HepG2 (cell line): ENCODE measurements around the gene ARHGAP26. TPM values are rescaled to one million over a fixed set of nuclear protein-coding genes. Genes with fewer than 3 reads are reported as not detected.

Source experiments
- BRCA1 ChIP-seq: sonication (generic); formaldehyde crosslinking; IDR thresholded peaks from 2 replicates; pipeline ENCODE4 v1.4.0; 2020; ENCODE audit warnings: missing genetic modification reagents
- CCAR2 ChIP-seq: fragments of 200-400 bp; formaldehyde crosslinking; optimal IDR thresholded peaks from 2 replicates; pipeline ENCODE3; 2018; ENCODE audit warnings: low read depth, mild to moderate bottlenecking, low read length, moderate library complexity
- DBP ChIP-seq: sonication (generic); formaldehyde crosslinking; IDR thresholded peaks from 2 replicates; pipeline ENCODE4 v1.4.0; 2020; ENCODE audit warnings: missing genetic modification reagents; ENCODE audit errors: not compliant biosample characterization
- ISX ChIP-seq: sonication (generic); formaldehyde crosslinking; conservative IDR thresholded peaks from 2 replicates; pipeline ENCODE4 v1.5.0; 2020; ENCODE audit warnings: missing genetic modification reagents
- KAT7 ChIP-seq: IDR thresholded peaks from 2 replicates; pipeline ENCODE4 v1.6.1; 2018; ENCODE audit warnings: borderline replicate concordance, missing compliant biosample characterization
- KLF13 ChIP-seq: sonication (generic); formaldehyde crosslinking; IDR thresholded peaks from 2 replicates; pipeline ENCODE4 v1.4.0; 2020; ENCODE audit warnings: mild to moderate bottlenecking, missing genetic modification reagents
- MAZ ChIP-seq, 2 experiments: sonication (generic) in 1 of 2; formaldehyde crosslinking in 1 of 2; IDR thresholded peaks; 2 replicates each; pipeline versions ENCODE4 v1.5.0 to v1.6.1; 2012 to 2020; ENCODE audit warnings: low read depth in 2 of 2, mild to moderate bottlenecking in 2 of 2, borderline replicate concordance in 1 of 2, improper control_type of control experiment in 1 of 2, low read length in 1 of 2, missing genetic modification reagents in 1 of 2, moderate library complexity in 1 of 2
- PAXIP1 ChIP-seq: sonication (generic); formaldehyde crosslinking; conservative IDR thresholded peaks from 2 replicates; pipeline ENCODE4 v1.4.0; 2020; ENCODE audit warnings: mild to moderate bottlenecking, missing genetic modification reagents, moderate library complexity
- RAD51 ChIP-seq: fragments of 450-650 bp; IDR thresholded peaks from 2 replicates; pipeline ENCODE4 v1.6.1; 2016; ENCODE audit warnings: borderline replicate concordance
- SMAD9 ChIP-seq: sonication (generic); formaldehyde crosslinking; IDR thresholded peaks from 2 replicates; pipeline ENCODE4 v1.5.1; 2020; ENCODE audit warnings: mild to moderate bottlenecking, missing genetic modification reagents
- THYN1 ChIP-seq: sonication (generic); formaldehyde crosslinking; IDR thresholded peaks from 2 replicates; pipeline ENCODE4 v1.8.1; 2023; ENCODE audit warnings: low read depth, mild to moderate bottlenecking, moderate library complexity, missing genetic modification reagents, borderline replicate concordance
- TP53 ChIP-seq: sonication (generic); formaldehyde crosslinking; conservative IDR thresholded peaks from 2 replicates; pipeline ENCODE4 v1.4.0; 2020; ENCODE audit warnings: missing genetic modification reagents
- ZBTB3 ChIP-seq: sonication (generic); formaldehyde crosslinking; IDR thresholded peaks from 2 replicates; pipeline ENCODE4 v1.4.0; 2020; ENCODE audit warnings: low read depth, mild to moderate bottlenecking, moderate library complexity, missing genetic modification reagents, borderline replicate concordance
- ZBTB33 ChIP-seq: sonication (generic); formaldehyde crosslinking; IDR thresholded peaks from 2 replicates; pipeline ENCODE4 v1.4.0; 2020; ENCODE audit warnings: missing genetic modification reagents
- ZFP62 ChIP-seq: sonication (generic); formaldehyde crosslinking; IDR thresholded peaks from 2 replicates; pipeline ENCODE4 v1.4.0; 2020; ENCODE audit warnings: missing genetic modification reagents
- ZNF20 ChIP-seq: sonication (generic); formaldehyde crosslinking; IDR thresholded peaks from 2 replicates; pipeline ENCODE4 v1.4.0; 2020; ENCODE audit warnings: mild to moderate bottlenecking, moderate library complexity, missing genetic modification reagents
- ZNF598 ChIP-seq: sonication (generic); formaldehyde crosslinking; IDR thresholded peaks from 2 replicates; pipeline ENCODE4 v1.5.1; 2020; ENCODE audit warnings: mild to moderate bottlenecking, missing genetic modification reagents, borderline replicate concordance
- ZNF775 ChIP-seq: sonication (generic); formaldehyde crosslinking; IDR thresholded peaks from 2 replicates; pipeline ENCODE4 v1.4.0; 2020; ENCODE audit warnings: missing genetic modification reagents, mild to moderate bottlenecking, moderate library complexity, borderline replicate concordance
- ZNF816 ChIP-seq: sonication (generic); formaldehyde crosslinking; IDR thresholded peaks from 2 replicates; pipeline ENCODE4 v1.8.0; 2022; ENCODE audit warnings: missing genetic modification reagents, mild to moderate bottlenecking, borderline replicate concordance
- ZSCAN25 ChIP-seq: sonication (generic); formaldehyde crosslinking; IDR thresholded peaks from 2 replicates; pipeline ENCODE4 v1.8.0; 2022; ENCODE audit warnings: mild to moderate bottlenecking, missing genetic modification reagents
- polyA plus RNA-seq, 8 experiments: library from polyadenylated mRNA; depleted of rRNA in 3 of 8; stranded (reverse) in 7 of 8; unstranded in 1 of 8; fragments of >200 nt; fragmentation: Illumina TruSeq in 4 of 8; extraction: Trizol in 4 of 8; gene quantifications; 2 replicates each; pipeline versions ENCODE4 v1.2.1 to v1.2.3, GENCODE V29; 2011 to 2016; ENCODE audit warnings: low read depth in 4 of 8, missing spikeins in 1 of 8, mixed read lengths in 1 of 8; ENCODE audit not compliant: insufficient read depth in 1 of 8
- total RNA-seq, 5 experiments: library from RNA; depleted of rRNA; stranded (reverse); fragments of >200 nt; fragmentation: Illumina TruSeq; extraction: Trizol; gene quantifications; 2 replicates each; pipeline ENCODE4 v1.2.3, GENCODE V29; 2016; ENCODE audit warnings: low read depth in 1 of 5
- TF ChIP-seq, protein P1 (sequence below): sonication (generic); formaldehyde crosslinking; IDR thresholded peaks from 2 replicates; pipeline ENCODE4 v1.8.0; 2022; ENCODE audit warnings: missing genetic modification reagents, mild to moderate bottlenecking, moderate library complexity, borderline replicate concordance

Gene ARHGAP26
- total and polyA plus RNA-seq, 2 of the 13 experiments (the other 11 are each of a cell fraction or from before 2014, with no cell fraction given): 9.6 to 18.2 TPM

GRCh38 chr5:142820447-142820846, 50.3 kb downstream of the ARHGAP26 start (continued):
- no peak for TF ChIP-seq ZBTB3
- TF ChIP-seq ZNF598 (CRISPR knock-in tag): no peak
- no peak for TF ChIP-seq THYN1
- no peak for TF ChIP-seq ZNF20 (CRISPR knock-in tag)
- TF ChIP-seq BRCA1 (CRISPR knock-in tag): no peak
- no peak for TF ChIP-seq ZNF775 (CRISPR knock-in tag)
- no peak for TF ChIP-seq SMAD9 (CRISPR knock-in tag)
- TF ChIP-seq KLF13 (CRISPR knock-in tag): no peak
- TF ChIP-seq, protein P1, sequence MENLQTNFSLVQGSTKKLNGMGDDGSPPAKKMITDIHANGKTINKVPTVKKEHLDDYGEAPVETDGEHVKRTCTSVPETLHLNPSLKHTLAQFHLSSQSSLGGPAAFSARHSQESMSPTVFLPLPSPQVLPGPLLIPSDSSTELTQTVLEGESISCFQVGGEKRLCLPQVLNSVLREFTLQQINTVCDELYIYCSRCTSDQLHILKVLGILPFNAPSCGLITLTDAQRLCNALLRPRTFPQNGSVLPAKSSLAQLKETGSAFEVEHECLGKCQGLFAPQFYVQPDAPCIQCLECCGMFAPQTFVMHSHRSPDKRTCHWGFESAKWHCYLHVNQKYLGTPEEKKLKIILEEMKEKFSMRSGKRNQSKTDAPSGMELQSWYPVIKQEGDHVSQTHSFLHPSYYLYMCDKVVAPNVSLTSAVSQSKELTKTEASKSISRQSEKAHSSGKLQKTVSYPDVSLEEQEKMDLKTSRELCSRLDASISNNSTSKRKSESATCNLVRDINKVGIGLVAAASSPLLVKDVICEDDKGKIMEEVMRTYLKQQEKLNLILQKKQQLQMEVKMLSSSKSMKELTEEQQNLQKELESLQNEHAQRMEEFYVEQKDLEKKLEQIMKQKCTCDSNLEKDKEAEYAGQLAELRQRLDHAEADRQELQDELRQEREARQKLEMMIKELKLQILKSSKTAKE (CRISPR knock-in tag): no peak
- no peak for TF ChIP-seq ZNF816 (CRISPR knock-in tag)
- no peak for TF ChIP-seq RAD51
- peak; percentile 98 for TF ChIP-seq ZSCAN25
- no peak for TF ChIP-seq CCAR2
- TF ChIP-seq ISX (CRISPR knock-in tag): no peak
- no peak for TF ChIP-seq TP53
- peak; percentile 78 for TF ChIP-seq PAXIP1
- no peak for TF ChIP-seq MAZ (IDR thresholded peaks at IDR 0.05; ENCODE audit: borderline replicate concordance, low read depth, low read length)
- no peak for TF ChIP-seq MAZ (CRISPR knock-in tag; IDR thresholded peaks at IDR 0.05; ENCODE audit: low read depth)
- no peak for TF ChIP-seq KAT7
- TF ChIP-seq ZBTB33 (CRISPR knock-in tag): no peak
- no peak for TF ChIP-seq ZFP62 (CRISPR knock-in tag)
- TF ChIP-seq DBP (CRISPR knock-in tag): no peak
